Measurements from ENCODE around the gene RAB24. TPM values are rescaled to one million over a fixed set of nuclear protein-coding genes. Genes with fewer than 3 reads are reported as not detected.

RAB24 gene
- total and polyA plus RNA-seq, 3 donors from 2014 or later = 19.2 to 29.4 (median 25.5) TPM

DNA sequence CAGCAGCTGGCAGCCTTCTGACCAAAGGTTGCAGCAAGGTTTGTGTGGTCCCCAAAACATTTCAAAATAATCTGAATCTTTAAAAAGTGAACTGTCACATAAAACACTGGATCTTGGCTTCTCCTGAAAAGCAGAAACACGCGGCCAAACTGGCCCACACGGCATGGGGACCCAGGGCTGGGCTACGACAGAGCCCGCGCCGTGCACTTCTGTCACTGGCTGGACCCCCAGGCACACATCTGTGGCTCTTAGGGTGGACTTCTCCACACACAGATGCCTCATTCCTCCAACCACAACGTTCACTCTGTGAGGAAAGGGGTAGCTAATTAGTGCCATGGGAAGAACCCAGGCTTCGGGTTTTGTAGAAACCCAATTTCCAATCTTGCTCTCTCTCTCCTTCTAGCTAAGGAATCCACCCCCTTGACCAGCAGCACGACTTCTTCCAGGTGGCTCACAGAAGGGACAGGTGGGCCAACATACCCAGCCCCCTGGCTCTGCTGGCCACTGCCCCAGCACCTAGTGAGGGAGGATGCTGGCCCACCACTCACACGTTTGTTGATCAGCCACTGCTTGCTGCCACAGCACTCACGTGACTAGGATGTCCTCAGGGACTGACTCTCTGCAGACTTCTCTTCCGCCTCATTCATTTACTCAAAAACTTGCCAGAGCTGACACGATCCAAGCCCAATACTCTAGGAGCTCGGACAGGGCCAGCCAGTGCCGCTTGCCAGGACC, 30.1 kb upstream of the RAB24 start:
- 89 to 91% methylated on average over 13 to 16 of the region's 16 CpGs for WGBS, 2 donors
- Histone ChIP-seq H3K4me1 (no peaks in the 10 kb centered on the region), H3K27me3 (no peaks in the 10 kb centered on the region), H3K36me3 (ENCODE audit: low read depth, missing control alignments) (no peaks in the 10 kb centered on the region), H3K9me3 (no peaks in the 10 kb centered on the region), H3K4me3 (no peak overlapping the region), H3K27ac (no peak overlapping the region)
- intact Hi-C loops (cut with DNase I; ENCODE audit: low total_unique reads) = no loop called here
- no peak for DNase-seq
- TF ChIP-seq POLR2A (IDR thresholded peaks at IDR 0.05) = no peak
- TF ChIP-seq, protein P1, sequence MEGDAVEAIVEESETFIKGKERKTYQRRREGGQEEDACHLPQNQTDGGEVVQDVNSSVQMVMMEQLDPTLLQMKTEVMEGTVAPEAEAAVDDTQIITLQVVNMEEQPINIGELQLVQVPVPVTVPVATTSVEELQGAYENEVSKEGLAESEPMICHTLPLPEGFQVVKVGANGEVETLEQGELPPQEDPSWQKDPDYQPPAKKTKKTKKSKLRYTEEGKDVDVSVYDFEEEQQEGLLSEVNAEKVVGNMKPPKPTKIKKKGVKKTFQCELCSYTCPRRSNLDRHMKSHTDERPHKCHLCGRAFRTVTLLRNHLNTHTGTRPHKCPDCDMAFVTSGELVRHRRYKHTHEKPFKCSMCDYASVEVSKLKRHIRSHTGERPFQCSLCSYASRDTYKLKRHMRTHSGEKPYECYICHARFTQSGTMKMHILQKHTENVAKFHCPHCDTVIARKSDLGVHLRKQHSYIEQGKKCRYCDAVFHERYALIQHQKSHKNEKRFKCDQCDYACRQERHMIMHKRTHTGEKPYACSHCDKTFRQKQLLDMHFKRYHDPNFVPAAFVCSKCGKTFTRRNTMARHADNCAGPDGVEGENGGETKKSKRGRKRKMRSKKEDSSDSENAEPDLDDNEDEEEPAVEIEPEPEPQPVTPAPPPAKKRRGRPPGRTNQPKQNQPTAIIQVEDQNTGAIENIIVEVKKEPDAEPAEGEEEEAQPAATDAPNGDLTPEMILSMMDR (IDR thresholded peaks at IDR 0.05) = no peak

DNA sequence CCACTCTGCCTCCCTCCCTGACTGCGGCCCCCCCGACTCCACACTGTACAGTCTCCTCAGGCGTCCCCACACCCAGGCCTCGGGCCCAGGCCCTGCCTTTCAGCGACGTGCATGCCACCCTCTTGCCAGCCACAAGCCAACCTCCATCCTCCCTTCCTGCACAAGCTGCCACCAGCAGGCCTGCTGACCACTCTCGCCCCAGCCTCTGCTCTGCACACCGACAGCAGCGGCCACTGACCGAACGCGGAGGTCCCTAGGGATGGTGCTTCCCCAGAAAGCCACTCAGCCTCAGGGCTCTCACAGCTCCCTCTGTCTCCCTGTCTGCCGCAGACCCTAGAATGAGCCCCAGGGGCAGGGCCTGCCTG, 29.4 kb upstream of the RAB24 start:
- no peaks in the 10 kb centered on the region for H3K27me3 ChIP-seq
- no peaks in the 10 kb centered on the region for H3K4me1 ChIP-seq
- 94 to 100% methylated on average over 4 to 13 of the region's 13 CpGs for WGBS, 2 donors
- no peak overlapping the region for H3K27ac ChIP-seq
- H3K4me3 ChIP-seq = no peak overlapping the region
- intact Hi-C loops (cut with DNase I; ENCODE audit: low total_unique reads) = no loop called here
- DNase-seq = no peak
- no peaks in the 10 kb centered on the region for H3K9me3 ChIP-seq
- TF ChIP-seq, protein P1 (IDR thresholded peaks at IDR 0.05) = no peak
- no peak for TF ChIP-seq POLR2A (IDR thresholded peaks at IDR 0.05)
- H3K36me3 ChIP-seq (ENCODE audit: low read depth, missing control alignments) = no peaks in the 10 kb centered on the region

DNA sequence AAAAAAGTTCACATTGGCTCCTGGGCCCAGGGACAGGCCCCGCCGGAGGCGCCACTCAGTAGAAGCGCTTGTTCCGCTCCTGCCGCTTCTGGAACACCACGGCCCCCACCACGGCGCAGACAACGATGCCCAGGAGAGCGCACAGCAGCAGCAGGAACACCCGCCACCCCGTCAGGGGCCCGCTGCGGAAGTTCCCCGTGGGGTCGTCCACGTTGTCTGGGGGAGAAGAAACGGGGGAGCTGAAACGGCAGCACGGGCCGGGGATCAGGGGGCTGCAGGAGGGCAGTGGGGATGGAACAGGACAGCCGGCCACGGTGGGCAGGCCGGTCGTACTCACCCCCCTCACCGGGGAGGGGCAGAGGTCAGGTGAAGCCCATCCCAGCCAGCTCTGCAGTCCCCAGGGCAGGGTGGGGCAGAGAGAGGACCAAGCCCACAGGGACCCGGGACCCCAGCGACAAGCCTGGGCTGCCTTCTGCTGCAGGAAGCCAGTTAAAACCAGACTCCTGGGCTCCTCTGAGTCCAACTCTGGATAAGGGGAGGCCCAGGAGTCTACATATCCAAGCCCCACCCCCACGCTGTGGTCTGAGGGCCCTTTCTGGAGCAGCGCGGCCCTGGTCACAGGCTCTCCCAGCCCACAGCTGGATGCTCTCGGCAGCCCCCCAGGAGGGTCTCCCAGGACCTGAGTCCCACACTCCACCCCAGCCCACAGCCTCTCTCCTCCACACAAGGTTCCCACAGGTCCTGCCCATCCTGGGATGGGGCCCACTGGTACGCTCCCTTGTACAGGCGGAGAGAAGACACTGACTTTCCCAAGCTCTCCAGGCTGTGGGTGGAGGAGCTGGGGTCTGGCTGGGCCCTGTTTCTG, 28.7 kb upstream of the RAB24 start:
- intact Hi-C loops (cut with DNase I; ENCODE audit: low total_unique reads) = no loop called here
- Histone ChIP-seq H3K4me3 (no peak overlapping the region), H3K27ac (no peak overlapping the region), H3K9me3 (no peaks in the 10 kb centered on the region), H3K36me3 (ENCODE audit: low read depth, missing control alignments) (no peaks in the 10 kb centered on the region), H3K27me3 (no peaks in the 10 kb centered on the region), H3K4me1 (no peaks in the 10 kb centered on the region)
- no peak for DNase-seq
- TF ChIP-seq POLR2A (IDR thresholded peaks at IDR 0.05) = no peak
- TF ChIP-seq, protein P1 (IDR thresholded peaks at IDR 0.05) = no peak
- WGBS, 2 donors = 89 to 90% methylated on average over 28 to 32 of the region's 35 CpGs

DNA sequence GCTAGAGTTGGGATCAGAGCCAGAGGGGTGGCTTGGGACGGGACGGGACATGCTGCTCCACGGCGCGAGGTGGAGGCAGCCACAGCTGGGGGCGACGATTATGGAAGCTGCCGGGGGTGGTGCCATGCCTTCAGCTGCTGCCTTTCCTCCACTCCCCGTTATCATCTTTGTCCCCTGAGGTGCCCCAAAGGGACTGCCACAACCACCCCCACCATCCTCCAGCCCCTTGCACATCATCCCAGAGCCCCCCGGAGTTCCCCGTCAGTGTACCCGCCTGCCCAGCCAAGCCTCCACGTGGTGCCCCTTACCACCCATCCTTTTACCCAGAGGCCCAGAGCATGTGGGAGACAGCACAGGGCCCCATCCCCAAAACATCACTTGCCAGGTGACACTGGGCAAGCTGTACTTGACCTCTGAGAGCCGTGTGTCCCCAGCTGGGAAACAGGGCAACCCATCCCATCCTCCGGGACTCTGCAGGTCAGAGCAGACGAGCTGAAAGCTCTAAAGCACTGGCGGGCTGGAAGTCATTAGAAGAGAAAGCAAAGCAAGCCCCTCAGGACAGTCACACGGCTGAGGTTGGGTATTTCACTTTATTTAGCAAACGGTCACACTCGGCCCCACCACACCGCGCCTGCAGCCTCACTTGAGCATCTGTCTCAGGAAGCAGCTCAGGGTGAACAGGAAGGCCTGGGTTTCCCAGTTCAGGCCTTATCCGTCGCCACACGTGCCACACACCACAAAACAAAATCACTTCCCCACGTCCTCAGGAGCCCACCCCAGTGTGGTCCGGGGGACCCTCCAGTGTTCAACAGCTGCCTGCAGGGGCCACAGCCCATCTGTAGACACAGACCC, 27.7 kb upstream of the RAB24 start:
- no peak overlapping the region for H3K4me3 ChIP-seq
- no peak overlapping the region for H3K27ac ChIP-seq
- DNase-seq = no peak
- TF ChIP-seq, protein P1 (IDR thresholded peaks at IDR 0.05) = no peak
- no peak for TF ChIP-seq POLR2A (IDR thresholded peaks at IDR 0.05)
- no peaks in the 10 kb centered on the region for H3K36me3 ChIP-seq (ENCODE audit: low read depth, missing control alignments)
- H3K4me1 ChIP-seq = no peaks in the 10 kb centered on the region
- H3K27me3 ChIP-seq = no peaks in the 10 kb centered on the region
- intact Hi-C loops (cut with DNase I; ENCODE audit: low total_unique reads) = no loop called here
- WGBS, 2 donors = 84 to 90% methylated on average over 21 to 27 of the region's 27 CpGs
- H3K9me3 ChIP-seq = no peaks in the 10 kb centered on the region
